Measurements from ENCODE around the gene ERV3-1.
"Not testable (repeated sequence)": the region's sequence is repeated elsewhere in the genome, so short reads cannot be mapped to it uniquely, and the experiment has no call there.

The ERV3-1 gene

GRCh38 chr7:65006094-65006992, at the start of gene ERV3-1:
ERV3-1 (minus strand) TSS chr7:65006687; CDS start chr7:64993026, 13,661 bp downstream.
- peak; percentile 98 for DNase-seq

- DNase-seq = not testable (repeated sequence)
Observed at GRCh38 chr7:65055786-65056185, 49.3 kb upstream of the ERV3-1 start.

GRCh38 chr7:65054466-65054994, 48.0 kb upstream of the ERV3-1 start:
- not testable (repeated sequence) for DNase-seq

GRCh38 chr7:65051654-65052053, 45.2 kb upstream of the ERV3-1 start:
- not testable (repeated sequence) for DNase-seq

- not testable (repeated sequence) for DNase-seq
Observed at GRCh38 chr7:65051139-65051538, 44.7 kb upstream of the ERV3-1 start.

GRCh38 chr7:65046329-65046728, 39.8 kb upstream of the ERV3-1 start:
- DNase-seq = not testable (repeated sequence)

- not testable (repeated sequence) for DNase-seq
Observed at GRCh38 chr7:65045589-65045988, 39.1 kb upstream of the ERV3-1 start.

GRCh38 chr7:65038767-65039166, 32.3 kb upstream of the ERV3-1 start:
- DNase-seq = peak; percentile 47

- DNase-seq = peak; percentile 54
Observed at GRCh38 chr7:65037740-65038688, 31.5 kb upstream of the ERV3-1 start.

GRCh38 chr7:65036526-65036925, 30.0 kb upstream of the ERV3-1 start:
- not testable (repeated sequence) for DNase-seq

- DNase-seq = not testable (repeated sequence)
Observed at GRCh38 chr7:65035469-65035868, 29.0 kb upstream of the ERV3-1 start.

GRCh38 chr7:65034120-65034782, 27.8 kb upstream of the ERV3-1 start:
- not testable (repeated sequence) for DNase-seq

- not testable (repeated sequence) for DNase-seq
Observed at GRCh38 chr7:65033391-65033790, 26.9 kb upstream of the ERV3-1 start.

GRCh38 chr7:65025023-65025422, 18.5 kb upstream of the ERV3-1 start:
- not testable (repeated sequence) for DNase-seq

GRCh38 chr7:65020978-65021377, 14.5 kb upstream of the ERV3-1 start:
- DNase-seq = not testable (repeated sequence)

GRCh38 chr7:65009881-65010280, 3.4 kb upstream of the ERV3-1 start:
- not testable (repeated sequence) for DNase-seq

GRCh38 chr7:65009394-65009793, 2.9 kb upstream of the ERV3-1 start:
- DNase-seq = not testable (repeated sequence)

- not testable (repeated sequence) for DNase-seq
Observed at GRCh38 chr7:65007036-65007435, 549 bp upstream of the ERV3-1 start.

- no peak for DNase-seq
Observed at GRCh38 chr7:65004575-65004974, 1.9 kb downstream of the ERV3-1 start.

GRCh38 chr7:65002972-65003585, 3.4 kb downstream of the ERV3-1 start:
- DNase-seq = no peak

GRCh38 chr7:65001291-65001814, 5.1 kb downstream of the ERV3-1 start:
- DNase-seq = no peak
